ENCODE measurements around the gene IGFBP6.
A peak's percentile ranks its signal among the peaks of the same experiment; 100 is the strongest.

The IGFBP6 gene

GRCh38 chr12:53067074-53067992, 30.1 kb upstream of the IGFBP6 start:
- no peak overlapping the region for H3K4me3 ChIP-seq (ENCODE audit: low read depth, low read length)
- H3K27ac ChIP-seq (ENCODE audit: extremely low read depth, low read depth, low read length), result no peak overlapping the region
- ChIA-PET POLR2A (interaction anchor here (1.0 to 2.1 kb wide), 3 partner anchors 12 to 27 kb away, joined by 4 to 18 read pairs (median 11); partner anchors contain the start of gene SPRYD3), CTCF (interaction anchor here (0.7 to 11.5 kb wide), 13 partner anchors 11 to 220 kb away, joined by 3 to 264 read pairs (median 13); partner anchors contain the start of genes ESPL1, IGFBP6, SOAT2 and SPRYD3)
- TF ChIP-seq, protein P1, sequence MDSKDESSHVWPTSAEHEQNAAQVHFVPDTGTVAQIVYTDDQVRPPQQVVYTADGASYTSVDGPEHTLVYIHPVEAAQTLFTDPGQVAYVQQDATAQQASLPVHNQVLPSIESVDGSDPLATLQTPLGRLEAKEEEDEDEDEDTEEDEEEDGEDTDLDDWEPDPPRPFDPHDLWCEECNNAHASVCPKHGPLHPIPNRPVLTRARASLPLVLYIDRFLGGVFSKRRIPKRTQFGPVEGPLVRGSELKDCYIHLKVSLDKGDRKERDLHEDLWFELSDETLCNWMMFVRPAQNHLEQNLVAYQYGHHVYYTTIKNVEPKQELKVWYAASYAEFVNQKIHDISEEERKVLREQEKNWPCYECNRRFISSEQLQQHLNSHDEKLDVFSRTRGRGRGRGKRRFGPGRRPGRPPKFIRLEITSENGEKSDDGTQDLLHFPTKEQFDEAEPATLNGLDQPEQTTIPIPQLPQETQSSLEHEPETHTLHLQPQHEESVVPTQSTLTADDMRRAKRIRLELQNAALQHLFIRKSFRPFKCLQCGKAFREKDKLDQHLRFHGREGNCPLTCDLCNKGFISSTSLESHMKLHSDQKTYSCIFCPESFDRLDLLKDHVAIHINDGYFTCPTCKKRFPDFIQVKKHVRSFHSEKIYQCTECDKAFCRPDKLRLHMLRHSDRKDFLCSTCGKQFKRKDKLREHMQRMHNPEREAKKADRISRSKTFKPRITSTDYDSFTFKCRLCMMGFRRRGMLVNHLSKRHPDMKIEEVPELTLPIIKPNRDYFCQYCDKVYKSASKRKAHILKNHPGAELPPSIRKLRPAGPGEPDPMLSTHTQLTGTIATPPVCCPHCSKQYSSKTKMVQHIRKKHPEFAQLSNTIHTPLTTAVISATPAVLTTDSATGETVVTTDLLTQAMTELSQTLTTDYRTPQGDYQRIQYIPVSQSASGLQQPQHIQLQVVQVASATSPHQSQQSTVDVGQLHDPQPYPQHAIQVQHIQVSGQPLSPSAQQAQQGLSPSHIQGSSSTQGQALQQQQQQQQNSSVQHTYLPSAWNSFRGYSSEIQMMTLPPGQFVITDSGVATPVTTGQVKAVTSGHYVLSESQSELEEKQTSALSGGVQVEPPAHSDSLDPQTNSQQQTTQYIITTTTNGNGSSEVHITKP (tag by site-specific recombination; IDR thresholded peaks at IDR 0.05), result 0 out of 2 replicates have a peak, but pooled peaks have one; percentile 24
- TF ChIP-seq, protein P2, sequence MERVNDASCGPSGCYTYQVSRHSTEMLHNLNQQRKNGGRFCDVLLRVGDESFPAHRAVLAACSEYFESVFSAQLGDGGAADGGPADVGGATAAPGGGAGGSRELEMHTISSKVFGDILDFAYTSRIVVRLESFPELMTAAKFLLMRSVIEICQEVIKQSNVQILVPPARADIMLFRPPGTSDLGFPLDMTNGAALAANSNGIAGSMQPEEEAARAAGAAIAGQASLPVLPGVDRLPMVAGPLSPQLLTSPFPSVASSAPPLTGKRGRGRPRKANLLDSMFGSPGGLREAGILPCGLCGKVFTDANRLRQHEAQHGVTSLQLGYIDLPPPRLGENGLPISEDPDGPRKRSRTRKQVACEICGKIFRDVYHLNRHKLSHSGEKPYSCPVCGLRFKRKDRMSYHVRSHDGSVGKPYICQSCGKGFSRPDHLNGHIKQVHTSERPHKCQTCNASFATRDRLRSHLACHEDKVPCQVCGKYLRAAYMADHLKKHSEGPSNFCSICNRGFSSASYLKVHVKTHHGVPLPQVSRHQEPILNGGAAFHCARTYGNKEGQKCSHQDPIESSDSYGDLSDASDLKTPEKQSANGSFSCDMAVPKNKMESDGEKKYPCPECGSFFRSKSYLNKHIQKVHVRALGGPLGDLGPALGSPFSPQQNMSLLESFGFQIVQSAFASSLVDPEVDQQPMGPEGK (tag by site-specific recombination; IDR thresholded peaks at IDR 0.05), result no peak
- TF ChIP-seq ZNF645 (tag by site-specific recombination; IDR thresholded peaks at IDR 0.05) (no peak), ZNF292 (tag by site-specific recombination; IDR thresholded peaks at IDR 0.05; ENCODE audit: borderline replicate concordance, low read depth) (no peak), MZF1 (tag by site-specific recombination; IDR thresholded peaks at IDR 0.05; ENCODE audit: borderline replicate concordance) (no peak), SP2 (tag by site-specific recombination; IDR thresholded peaks at IDR 0.05) (no peak), OVOL3 (tag by site-specific recombination; IDR thresholded peaks at IDR 0.05) (no peak), PBX3 (CRISPR knock-in tag; IDR thresholded peaks at IDR 0.05) (no peak)
- peaks cover 0 to 57% of the 10 kb centered on the region in 2 experiments; a peak in 2 of 3 replicates for H3K36me3 ChIP-seq (ENCODE audit: control insufficient read depth in 2 of 2, insufficient read depth in 1 of 2, low read length in 2 of 2)
- H3K9me3 ChIP-seq (ENCODE audit: control insufficient read depth, insufficient read depth, low read depth, low read length), result no peaks in the 10 kb centered on the region
- 0 out of 2 replicates have a peak, but pooled peaks cover 2% of the 10 kb centered on the region for H3K4me1 ChIP-seq (ENCODE audit: control insufficient read depth, insufficient read depth, low read length)

DNA sequence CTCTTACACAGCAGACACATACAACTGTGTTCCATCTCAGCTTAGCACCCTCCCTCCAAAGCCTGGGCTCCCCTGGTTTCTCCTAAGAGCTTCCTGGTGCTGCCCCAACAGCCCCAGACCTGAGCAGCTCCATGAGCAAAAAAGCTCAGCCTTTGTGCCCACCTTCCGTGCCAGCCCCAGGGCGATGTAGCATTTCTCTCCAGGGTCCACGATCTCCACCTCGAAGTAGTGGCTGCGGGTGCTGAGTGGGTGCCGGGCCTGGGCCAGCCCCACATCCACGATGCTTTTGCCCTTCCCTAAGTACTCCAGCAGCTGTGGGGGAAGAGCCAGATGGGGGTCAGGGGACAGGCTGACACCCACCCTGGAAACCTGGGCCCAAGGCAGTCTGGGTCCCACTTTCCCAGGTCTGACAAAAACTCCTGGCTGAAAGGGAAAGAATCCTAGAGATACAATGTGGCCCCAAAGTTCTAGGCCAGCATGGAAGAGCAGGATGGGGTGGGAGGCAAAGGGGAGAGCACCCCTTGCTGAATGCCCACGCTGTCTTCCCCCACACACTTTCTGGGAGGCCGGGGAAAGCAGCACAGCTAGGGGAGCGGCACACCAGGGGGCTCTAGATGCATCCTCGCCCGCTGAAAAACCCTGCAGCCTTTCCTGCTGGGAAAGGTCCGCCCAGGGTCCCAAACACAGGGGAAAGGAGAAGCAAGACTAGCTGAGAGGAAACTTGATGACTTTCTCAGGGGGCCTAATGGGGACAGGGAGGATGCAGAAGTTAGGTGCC, 29.3 kb upstream of the IGFBP6 start:
- ChIA-PET CTCF (interaction anchor here (0.6 to 11.5 kb wide), 7 partner anchors 10 to 383 kb away, joined by 3 to 264 read pairs (median 5); partner anchors contain the start of genes IGFBP6, SOAT2 and SPRYD3), POLR2A (interaction anchor here (1.0 to 1.5 kb wide), 2 partner anchors 11 to 31 kb away, joined by 4 read pairs; partner anchors contain the start of gene SPRYD3)
- H3K4me3 ChIP-seq (ENCODE audit: low read depth, low read length), result no peak overlapping the region
- no peaks in the 10 kb centered on the region for H3K9me3 ChIP-seq (ENCODE audit: control insufficient read depth, insufficient read depth, low read depth, low read length)
- TF ChIP-seq ZNF664 (tag by site-specific recombination; IDR thresholded peaks at IDR 0.05) (no peak), RBAK (tag by site-specific recombination; IDR thresholded peaks at IDR 0.05) (no peak), ZIC2 (tag by site-specific recombination; IDR thresholded peaks at IDR 0.05) (peak; percentile 55)
- H3K27ac ChIP-seq (ENCODE audit: extremely low read depth, low read depth, low read length), result no peak overlapping the region
- 0 out of 2 replicates have a peak, but pooled peaks cover 2% of the 10 kb centered on the region for H3K4me1 ChIP-seq (ENCODE audit: control insufficient read depth, insufficient read depth, low read length)
- peaks cover 0 to 52% of the 10 kb centered on the region in 2 experiments; a peak in 2 of 3 replicates for H3K36me3 ChIP-seq (ENCODE audit: control insufficient read depth in 2 of 2, insufficient read depth in 1 of 2, low read length in 2 of 2)

Data from HEK293 (cell line).